ENCODE measurements around the gene MYO1C.
"Not testable (repeated sequence)": the region's sequence is repeated elsewhere in the genome, so short reads cannot be mapped to it uniquely, and the experiment has no call there.

Gene MYO1C

GRCh38 chr17:1492249-1493206 lies at the start of gene MYO1C:
Gene MYO1C (minus strand): TSS chr17:1492686. CDS start chr17:1492487, 199 bp downstream.
- Histone ChIP-seq H3K27me3 (ENCODE audit: low read depth, low read length) (no peaks in the 10 kb centered on the region), H3K9me3 (ENCODE audit: control insufficient read depth in 1 of 2, low read length in 2 of 2) (no peaks in the 10 kb centered on the region), H3K4me1 (ENCODE audit: control insufficient read depth in 1 of 2, insufficient read depth in 2 of 2, low read length in 2 of 2) (peaks cover 13 to 71% of the 10 kb centered on the region in 2 donors), H3K27ac (ENCODE audit: low read length) (peak within 1 kb of the TSS; percentile 51), H3K4me3 (ENCODE audit: low read depth in 1 of 2, low read length in 2 of 2) (peak within 1 kb of the TSS; percentile 44 to 51), H3K36me3 (ENCODE audit: control insufficient read depth in 1 of 2, insufficient read depth in 2 of 2, low read length in 2 of 2) (peaks cover 11 to 20% of the 10 kb centered on the region in 2 donors)

GRCh38 chr17:1541367-1541904 lies 49.0 kb upstream of the MYO1C start:
- no peaks in the 10 kb centered on the region for H3K9me3 ChIP-seq (ENCODE audit: control insufficient read depth in 1 of 2, low read length in 2 of 2)
- no peak overlapping the region for H3K4me3 ChIP-seq (ENCODE audit: low read depth in 1 of 2, low read length in 2 of 2)
- H3K27ac ChIP-seq (ENCODE audit: low read length), result no peak overlapping the region
- no peaks in the 10 kb centered on the region for H3K4me1 ChIP-seq (ENCODE audit: control insufficient read depth in 1 of 2, insufficient read depth in 2 of 2, low read length in 2 of 2)
- peaks cover 61% of the 10 kb centered on the region in 2 donors for H3K36me3 ChIP-seq (ENCODE audit: control insufficient read depth in 1 of 2, insufficient read depth in 2 of 2, low read length in 2 of 2)
- no peaks in the 10 kb centered on the region for H3K27me3 ChIP-seq (ENCODE audit: low read depth, low read length)

DNA sequence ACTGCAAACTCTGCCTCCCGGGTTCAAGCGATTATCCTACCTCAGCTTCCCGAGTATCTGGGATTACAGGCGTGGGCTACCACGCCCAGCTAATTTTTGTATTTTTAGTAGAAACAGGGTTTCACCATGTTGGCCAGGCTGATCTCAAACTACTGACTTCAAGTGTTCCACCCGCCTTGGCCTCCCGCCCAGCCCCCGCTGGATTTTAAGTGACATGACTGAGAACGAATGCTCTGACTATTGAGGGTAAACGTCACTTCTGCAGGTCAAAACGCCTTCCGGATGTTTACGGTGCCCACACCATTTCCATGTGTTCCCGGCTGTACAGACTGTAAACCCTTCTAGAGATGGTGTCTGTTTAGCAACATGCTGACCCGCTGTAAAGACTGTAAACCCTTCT lies 47.3 kb upstream of the MYO1C start:
- H3K4me1 ChIP-seq (ENCODE audit: control insufficient read depth in 1 of 2, insufficient read depth in 2 of 2, low read length in 2 of 2), result no peaks in the 10 kb centered on the region
- no peaks in the 10 kb centered on the region for H3K9me3 ChIP-seq (ENCODE audit: control insufficient read depth in 1 of 2, low read length in 2 of 2)
- no peak overlapping the region for H3K4me3 ChIP-seq (ENCODE audit: low read depth in 1 of 2, low read length in 2 of 2)
- no peak overlapping the region for H3K27ac ChIP-seq (ENCODE audit: low read length)
- peaks cover 50 to 65% of the 10 kb centered on the region in 2 donors for H3K36me3 ChIP-seq (ENCODE audit: control insufficient read depth in 1 of 2, insufficient read depth in 2 of 2, low read length in 2 of 2)
- H3K27me3 ChIP-seq (ENCODE audit: low read depth, low read length), result no peaks in the 10 kb centered on the region

DNA sequence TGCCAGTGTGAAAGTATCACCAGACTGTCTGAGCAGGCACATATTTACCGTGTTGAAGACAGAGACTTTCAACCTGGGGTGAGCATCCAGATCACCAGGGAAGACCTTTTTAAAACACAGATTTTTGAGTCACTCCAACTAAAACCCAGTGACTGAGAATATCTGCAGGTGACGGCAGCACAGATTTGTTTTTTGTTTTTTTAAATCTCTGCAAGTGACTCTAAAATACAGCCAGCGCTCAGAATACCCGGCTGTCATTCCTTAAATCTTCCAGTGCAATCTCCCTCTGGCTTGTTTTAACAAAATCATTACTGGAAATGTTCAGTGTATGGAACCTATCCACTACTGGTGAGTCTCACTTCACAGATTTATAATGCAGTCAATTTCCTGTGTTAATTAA lies 43.3 kb upstream of the MYO1C start:
- Histone ChIP-seq H3K27me3 (ENCODE audit: low read depth, low read length) (no peaks in the 10 kb centered on the region), H3K4me1 (ENCODE audit: control insufficient read depth in 1 of 2, insufficient read depth in 2 of 2, low read length in 2 of 2) (no peaks in the 10 kb centered on the region), H3K4me3 (ENCODE audit: low read depth in 1 of 2, low read length in 2 of 2) (no peak overlapping the region), H3K36me3 (ENCODE audit: control insufficient read depth in 1 of 2, insufficient read depth in 2 of 2, low read length in 2 of 2) (peaks cover 53 to 72% of the 10 kb centered on the region in 2 donors), H3K9me3 (ENCODE audit: control insufficient read depth in 1 of 2, low read length in 2 of 2) (no peaks in the 10 kb centered on the region), H3K27ac (ENCODE audit: low read length) (no peak overlapping the region)

DNA sequence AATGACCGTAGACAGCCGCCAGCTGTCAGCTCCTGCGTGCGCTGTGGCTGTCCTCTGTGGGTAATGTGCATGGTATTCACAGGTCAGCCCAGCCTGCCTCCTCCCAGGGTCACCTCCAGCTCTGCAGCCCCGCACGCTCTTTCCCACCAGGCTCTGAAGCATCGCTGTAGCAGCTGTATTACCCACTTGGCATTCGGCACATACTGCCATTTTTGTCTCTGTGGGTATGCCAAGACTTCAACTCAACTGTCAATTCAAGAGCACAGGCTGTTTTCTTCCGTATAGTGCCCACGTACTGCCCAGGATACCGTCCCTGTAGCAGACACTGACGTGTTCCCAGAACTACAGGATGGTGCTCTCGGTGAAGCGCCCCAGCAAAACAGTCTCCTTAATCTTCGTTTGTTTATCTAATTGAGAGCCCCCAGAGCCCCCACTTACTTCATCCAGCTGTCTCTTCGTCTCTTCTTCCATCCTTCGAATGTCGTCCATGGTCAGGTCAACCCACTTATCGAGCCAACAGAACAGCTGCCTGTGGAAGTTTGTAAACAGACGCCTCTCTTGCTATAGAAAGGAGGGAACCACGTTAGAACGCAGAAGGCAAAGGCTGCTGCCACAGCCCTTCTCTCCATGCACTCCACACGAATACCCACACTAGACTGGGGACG lies 41.3 kb upstream of the MYO1C start:
- H3K36me3 ChIP-seq (ENCODE audit: control insufficient read depth in 1 of 2, insufficient read depth in 2 of 2, low read length in 2 of 2), result peaks cover 56 to 63% of the 10 kb centered on the region in 2 donors
- no peak overlapping the region for H3K4me3 ChIP-seq (ENCODE audit: low read depth in 1 of 2, low read length in 2 of 2)
- H3K9me3 ChIP-seq (ENCODE audit: control insufficient read depth in 1 of 2, low read length in 2 of 2), result no peaks in the 10 kb centered on the region
- H3K27ac ChIP-seq (ENCODE audit: low read length), result no peak overlapping the region
- no peaks in the 10 kb centered on the region for H3K4me1 ChIP-seq (ENCODE audit: control insufficient read depth in 1 of 2, insufficient read depth in 2 of 2, low read length in 2 of 2)
- no peaks in the 10 kb centered on the region for H3K27me3 ChIP-seq (ENCODE audit: low read depth, low read length)

DNA sequence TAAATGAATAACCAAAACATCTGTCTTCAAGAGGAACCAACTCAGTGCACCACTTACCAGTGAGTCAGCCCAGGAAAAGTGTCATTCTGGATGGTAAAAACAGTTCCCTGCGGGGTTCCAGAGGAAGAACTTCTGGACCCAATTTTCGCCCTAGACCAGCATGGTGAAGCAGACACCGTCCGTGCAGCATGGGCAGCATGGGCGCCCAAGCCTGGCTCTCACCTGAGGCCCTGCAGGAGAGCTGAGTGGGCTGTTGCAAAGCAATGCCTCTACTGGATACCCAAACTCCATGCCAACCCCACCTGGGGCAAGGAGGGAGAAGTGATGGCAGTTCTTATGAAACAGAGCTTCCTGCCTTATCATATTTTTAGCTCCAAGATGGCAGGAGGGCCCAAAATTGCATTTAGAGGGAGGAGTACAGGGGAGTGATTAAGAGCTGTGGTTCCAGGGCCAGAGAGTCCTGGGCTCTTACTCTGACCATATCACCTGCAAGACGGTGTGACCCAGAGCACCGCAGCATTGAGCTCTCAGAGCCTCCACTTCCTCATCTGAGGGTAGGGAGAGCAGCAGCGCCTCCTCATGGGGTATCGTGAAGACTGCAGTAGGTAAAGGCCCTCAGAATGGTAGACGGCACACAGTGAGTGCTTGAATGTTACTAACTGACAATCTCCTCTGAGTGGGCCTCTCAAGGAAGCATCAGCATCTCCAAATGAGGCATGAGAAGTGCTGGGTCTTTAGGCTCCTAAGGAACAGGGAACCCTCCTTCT lies 40.5 kb upstream of the MYO1C start:
- H3K4me3 ChIP-seq (ENCODE audit: low read depth in 1 of 2, low read length in 2 of 2), result no peak overlapping the region
- H3K4me1 ChIP-seq (ENCODE audit: control insufficient read depth in 1 of 2, insufficient read depth in 2 of 2, low read length in 2 of 2), result no peaks in the 10 kb centered on the region
- no peaks in the 10 kb centered on the region for H3K9me3 ChIP-seq (ENCODE audit: control insufficient read depth in 1 of 2, low read length in 2 of 2)
- no peaks in the 10 kb centered on the region for H3K27me3 ChIP-seq (ENCODE audit: low read depth, low read length)
- H3K36me3 ChIP-seq (ENCODE audit: control insufficient read depth in 1 of 2, insufficient read depth in 2 of 2, low read length in 2 of 2), result peaks cover 48 to 55% of the 10 kb centered on the region in 2 donors
- H3K27ac ChIP-seq (ENCODE audit: low read length), result no peak overlapping the region

- Histone ChIP-seq H3K4me3 (ENCODE audit: low read depth in 1 of 2, low read length in 2 of 2) (no peak overlapping the region), H3K4me1 (ENCODE audit: control insufficient read depth in 1 of 2, insufficient read depth in 2 of 2, low read length in 2 of 2) (no peaks in the 10 kb centered on the region), H3K27me3 (ENCODE audit: low read depth, low read length) (no peaks in the 10 kb centered on the region), H3K9me3 (ENCODE audit: control insufficient read depth in 1 of 2, low read length in 2 of 2) (no peaks in the 10 kb centered on the region), H3K36me3 (ENCODE audit: control insufficient read depth in 1 of 2, insufficient read depth in 2 of 2, low read length in 2 of 2) (peaks cover 45 to 57% of the 10 kb centered on the region in 2 donors), H3K27ac (ENCODE audit: low read length) (no peak overlapping the region)
Observed at GRCh38 chr17:1529863-1530262, 37.4 kb upstream of the MYO1C start.

- H3K27ac ChIP-seq (ENCODE audit: low read length); H3K4me1 ChIP-seq (ENCODE audit: control insufficient read depth in 1 of 2, insufficient read depth in 2 of 2, low read length in 2 of 2); H3K9me3 ChIP-seq (ENCODE audit: control insufficient read depth in 1 of 2, low read length in 2 of 2); H3K27me3 ChIP-seq (ENCODE audit: low read depth, low read length); H3K4me3 ChIP-seq (ENCODE audit: low read depth in 1 of 2, low read length in 2 of 2): not testable (repeated sequence)
- peaks cover 23 to 43% of the 10 kb centered on the region in 2 donors for H3K36me3 ChIP-seq (ENCODE audit: control insufficient read depth in 1 of 2, insufficient read depth in 2 of 2, low read length in 2 of 2)
Observed at GRCh38 chr17:1526876-1527275, 34.4 kb upstream of the MYO1C start.

- Histone ChIP-seq H3K27me3 (ENCODE audit: low read depth, low read length) (no peaks in the 10 kb centered on the region), H3K4me1 (ENCODE audit: control insufficient read depth in 1 of 2, insufficient read depth in 2 of 2, low read length in 2 of 2) (peaks cover 3 to 4% of the 10 kb centered on the region in 2 donors), H3K9me3 (ENCODE audit: control insufficient read depth in 1 of 2, low read length in 2 of 2) (no peaks in the 10 kb centered on the region), H3K36me3 (ENCODE audit: control insufficient read depth in 1 of 2, insufficient read depth in 2 of 2, low read length in 2 of 2) (peaks cover 26 to 52% of the 10 kb centered on the region in 2 donors), H3K27ac (ENCODE audit: low read length) (no peak overlapping the region), H3K4me3 (ENCODE audit: low read depth in 1 of 2, low read length in 2 of 2) (no peak overlapping the region)
Observed at GRCh38 chr17:1522626-1523025, 30.1 kb upstream of the MYO1C start.

DNA sequence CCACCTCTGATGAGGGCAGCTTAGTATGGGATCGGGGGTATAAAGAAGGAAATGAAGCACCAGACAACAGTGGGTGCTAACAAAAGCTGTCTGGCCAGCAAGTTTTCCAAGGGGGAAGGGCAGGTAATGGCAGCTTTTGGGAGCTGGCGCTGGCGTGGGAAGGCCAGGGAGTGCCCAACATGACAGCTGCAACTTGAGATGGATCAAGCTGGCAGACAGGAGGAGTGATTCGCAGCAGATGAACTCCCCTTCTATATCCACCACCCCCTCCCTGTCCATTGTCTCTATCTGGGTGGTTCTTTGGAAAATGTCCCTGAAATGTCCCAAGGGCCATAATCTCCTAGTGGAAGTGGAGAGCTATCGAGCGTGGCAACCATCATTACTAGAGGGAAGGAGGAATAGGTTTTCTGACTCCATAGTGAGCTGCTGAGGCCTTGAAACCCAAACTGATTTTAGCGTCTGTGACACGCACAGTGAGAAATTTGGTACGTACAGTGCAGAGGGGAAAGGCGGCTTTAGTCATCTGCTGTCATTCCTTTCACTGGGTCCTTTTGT lies 28.7 kb upstream of the MYO1C start:
- Histone ChIP-seq H3K4me1 (ENCODE audit: control insufficient read depth in 1 of 2, insufficient read depth in 2 of 2, low read length in 2 of 2) (peaks cover 5 to 6% of the 10 kb centered on the region in 2 donors), H3K36me3 (ENCODE audit: control insufficient read depth in 1 of 2, insufficient read depth in 2 of 2, low read length in 2 of 2) (peaks cover 26 to 41% of the 10 kb centered on the region in 2 donors), H3K27me3 (ENCODE audit: low read depth, low read length) (no peaks in the 10 kb centered on the region), H3K4me3 (ENCODE audit: low read depth in 1 of 2, low read length in 2 of 2) (no peak overlapping the region), H3K9me3 (ENCODE audit: control insufficient read depth in 1 of 2, low read length in 2 of 2) (no peaks in the 10 kb centered on the region), H3K27ac (ENCODE audit: low read length) (no peak overlapping the region)
